K562 (cell line): Measurements from ENCODE around the gene MUSK. TPM values are rescaled to one million over a fixed set of nuclear protein-coding genes. Genes with fewer than 3 reads are reported as not detected.

Source experiments
- ATAC-seq: fragments of 200-7000 bp; cut with Tn5 transposase; 3 replicates; pipeline ENCODE4 v1.9.1; 2020; ENCODE audit warnings: moderate library complexity
- BruUV-seq: library from RNA; stranded (reverse); fragments of 400-500 nt; replicated peaks from 2 replicates; lab custom pipeline; 2021; lab: Mats Ljungman, UMichigan
- CTCF ChIA-PET: fragments of 300-600 bp; formaldehyde crosslinking; extraction: SDS; loops from one replicate; lab custom pipeline; 2021; ENCODE audit warnings: low intra/inter-chr PET ratio; lab: Yijun Ruan, JAX
- POLR2A ChIA-PET: fragments of 300-600, 350-650 bp; sonication (Branson Sonifier 250); formaldehyde crosslinking; extraction: SDS; loops from one replicate; lab custom pipeline; 2021; ENCODE audit warnings: antibody characterized with exemption, inconsistent platforms; lab: Yijun Ruan, JAX
- DNase-seq, 4 experiments: peaks; one replicate each; pipeline versions ENCODE4 v3.0.0 to v3.0.0-alpha.2; 2011 to 2018; ENCODE audit warnings: low spot score in 3 of 4, mixed read lengths in 3 of 4; ENCODE audit errors: extremely low read depth in 1 of 4
- FAIRE-seq: peaks from 2 replicates; lab custom pipeline; 2011; peaks lifted over from hg19 to GRCh38; lab: Jason Lieb, UNC
- H2AFZ ChIP-seq: 2 replicates; pipeline ENCODE4 v1.6.0; 2011; ENCODE audit warnings: low read depth, low read length, control low read depth, inconsistent platforms
- H3K27ac ChIP-seq: fragments of 200-600 bp; 3 replicates; pipeline ENCODE4 v1.8.0; 2011; ENCODE audit warnings: low read depth, mild to moderate bottlenecking, control low read depth, inconsistent platforms, low read length, moderate library complexity, mixed read lengths; ENCODE audit errors: extremely low read depth
- H3K27me3 ChIP-seq, 2 experiments: fragments of 300-600 bp in 1 of 2; 2 replicates in 1 of 2; 3 replicates in 1 of 2; pipeline versions ENCODE4 v1.6.0 to v1.8.0; 2011; ENCODE audit warnings: inconsistent platforms in 2 of 2, low read length in 2 of 2, mild to moderate bottlenecking in 1 of 2, mixed read lengths in 1 of 2, moderate library complexity in 1 of 2; ENCODE audit not compliant: control insufficient read depth in 2 of 2, insufficient read depth in 2 of 2
- H3K36me3 ChIP-seq: fragments of 300-600 bp; 3 replicates; pipeline ENCODE4 v1.8.0; 2011; ENCODE audit warnings: mild to moderate bottlenecking, low read length, inconsistent platforms; ENCODE audit not compliant: control insufficient read depth, insufficient read depth
- H3K4me1 ChIP-seq, 2 experiments: fragments of 200-600 bp in 1 of 2; replicated peaks in 1 of 2; 2 replicates in 1 of 2; 3 replicates in 1 of 2; pipeline versions ENCODE4 v1.5.1 to v1.8.0; 2011; ENCODE audit warnings: inconsistent platforms in 2 of 2, low read length in 2 of 2, mild to moderate bottlenecking in 1 of 2, mixed read lengths in 1 of 2, moderate library complexity in 1 of 2; ENCODE audit not compliant: control insufficient read depth in 2 of 2, insufficient read depth in 2 of 2
- H3K4me2 ChIP-seq: 2 replicates; pipeline ENCODE4 v1.6.1; 2011; ENCODE audit warnings: low read length, control low read depth, inconsistent platforms, mixed read lengths; ENCODE audit not compliant: insufficient read depth
- H3K4me3 ChIP-seq: fragments of 200-600 bp; sonication (generic), shearing (Covaris generic); 2 replicates; pipeline ENCODE4 v1.5.1; 2016; ENCODE audit warnings: control low read depth, inconsistent platforms
- H3K79me2 ChIP-seq: fragments of 200-600 bp; 3 replicates; pipeline ENCODE4 v1.8.0; 2011; ENCODE audit warnings: low read length, inconsistent platforms; ENCODE audit not compliant: control insufficient read depth, insufficient read depth
- H3K9ac ChIP-seq, 2 experiments: 2 replicates each; pipeline versions ENCODE4 v1.6.0 to v1.6.1; 2011; ENCODE audit warnings: low read depth in 2 of 2, low read length in 2 of 2, control low read depth in 1 of 2, inconsistent platforms in 1 of 2, mild to moderate bottlenecking in 1 of 2, mixed read lengths in 1 of 2; ENCODE audit not compliant: insufficient read depth in 1 of 2
- H3K9me1 ChIP-seq: one replicate; pipeline ENCODE4 v1.6.0; 2011; ENCODE audit warnings: inconsistent platforms, mild to moderate bottlenecking, low read length, moderate library complexity; ENCODE audit not compliant: control insufficient read depth, insufficient read depth
- H3K9me3 ChIP-seq: replicated peaks from 2 replicates; pipeline ENCODE4 v1.5.1; 2011; ENCODE audit warnings: low read depth, low read length, inconsistent platforms; ENCODE audit not compliant: control insufficient read depth, insufficient read depth
- H4K20me1 ChIP-seq: replicated peaks from 2 replicates; pipeline ENCODE4 v1.6.1; 2011; ENCODE audit warnings: low read length, inconsistent platforms, mixed read lengths; ENCODE audit not compliant: control insufficient read depth, insufficient read depth
- BCLAF1 ChIP-seq, 2 experiments: fragments of 450-650 bp in 1 of 2; IDR thresholded peaks; 2 replicates each; pipeline ENCODE4 v1.6.1; 2011 to 2017; ENCODE audit warnings: low read depth in 2 of 2, antibody characterized with exemption in 1 of 2, borderline replicate concordance in 1 of 2, low read length in 1 of 2, mild to moderate bottlenecking in 1 of 2, mixed read lengths in 1 of 2; ENCODE audit not compliant: control insufficient read depth in 1 of 2
- E2F1 ChIP-seq: sonication (generic); formaldehyde crosslinking; IDR thresholded peaks from 2 replicates; pipeline ENCODE4 v1.8.1; 2023; ENCODE audit warnings: mild to moderate bottlenecking, missing genetic modification reagents, moderate library complexity
- GATAD2A ChIP-seq: fragments of 450-650 bp; IDR thresholded peaks from 2 replicates; pipeline ENCODE4 v1.6.1; 2017
- NFXL1 ChIP-seq: fragments of 450-650 bp; formaldehyde crosslinking; IDR thresholded peaks from 2 replicates; pipeline ENCODE4 v1.4.0; 2021; ENCODE audit warnings: mild to moderate bottlenecking
- NR2C1 ChIP-seq, 2 experiments: fragments of 450-650 bp; IDR thresholded peaks; 2 replicates each; pipeline ENCODE4 v1.6.1; 2017; ENCODE audit warnings: mild to moderate bottlenecking in 2 of 2, antibody characterized with exemption in 1 of 2, inconsistent platforms in 1 of 2, missing compliant biosample characterization in 1 of 2, missing genetic modification characterization in 1 of 2
- TBP ChIP-seq: optimal IDR thresholded peaks from 2 replicates; pipeline ENCODE3; 2011; ENCODE audit warnings: low read depth, low read length, improper control_type of control experiment
- TEAD1 ChIP-seq, 2 experiments: fragments of 450-650 bp in 1 of 2; sonication (generic) in 1 of 2; formaldehyde crosslinking; IDR thresholded peaks; 2 replicates each; pipeline versions ENCODE4 v1.4.0 to v1.8.0; 2020 to 2022; ENCODE audit warnings: mild to moderate bottlenecking in 2 of 2, missing genetic modification reagents in 1 of 2
- ZHX1 ChIP-seq: fragments of 150-350 bp; conservative IDR thresholded peaks from 2 replicates; pipeline ENCODE4 v1.6.1; 2014; ENCODE audit warnings: low read length
- WGBS: fragments of 100-300 bp; shearing (Covaris generic); methylation state at CpG from one replicate; pipeline ENCODE4 v1.1.6; 2016; ENCODE audit warnings: low coverage, mixed read lengths; ENCODE audit not compliant: insufficient coverage; ENCODE audit errors: missing lambda C conversion rate; 5-methylcytosine and 5-hydroxymethylcytosine counted together
- in situ Hi-C: fragments of 300-500 bp; cut with MboI; formaldehyde crosslinking; loops from 4 replicates; pipeline ENCODE4 v1.15.0; 2018; ENCODE audit warnings: inconsistent platforms, mixed read lengths
- intact Hi-C: fragments of 100-400 bp; cut with micrococcal nuclease; formaldehyde crosslinking; loops from 2 replicates; pipeline ENCODE4 v1.14.2; 2022
- polyA plus RNA-seq, 8 experiments: library from polyadenylated mRNA; depleted of rRNA in 4 of 8; stranded (reverse) in 5 of 8; unstranded in 3 of 8; fragments of >200 nt; fragmentation: Nextera tagmentation in 2 of 8; fragmentation: Illumina TruSeq in 1 of 8; extraction: Ambion mirVana in 2 of 8; extraction: Trizol in 1 of 8; gene quantifications; 2 replicates each; pipeline versions ENCODE4 v1.2.1 to v1.2.3, GENCODE V29; 2011 to 2014; ENCODE audit warnings: inconsistent platforms in 1 of 8, missing spikeins in 1 of 8
- total RNA-seq, 7 experiments: library from RNA; depleted of rRNA in 6 of 7; stranded (reverse); fragments of >200 nt in 6 of 7; fragmentation: Illumina TruSeq in 2 of 7; extraction: Trizol in 2 of 7; gene quantifications; 2 replicates each; pipeline versions ENCODE4 v1.2.1 to v1.2.3, GENCODE V29; 2011 to 2021; ENCODE audit warnings: low replicate concordance in 1 of 7

Gene MUSK
- total and polyA plus RNA-seq, 9 of the 15 experiments (the other 6 are each of a cell fraction or from before 2014, with no cell fraction given) = not detected

GRCh38 chr9:110762783-110763182, 94.2 kb downstream of the MUSK start:
- Histone ChIP-seq H2AFZ (no peak overlapping the region), H3K36me3 (no peaks in the 10 kb centered on the region), H3K9me1 (no peaks in the 10 kb centered on the region), H3K79me2 (no peaks in the 10 kb centered on the region), H3K27me3 (no peaks in the 10 kb centered on the region), H3K9ac (no peak overlapping the region), H3K9me3 (no peaks in the 10 kb centered on the region; the same call in 1 of the 2 replicates), H3K4me2 (no peak overlapping the region), H3K4me3 (no peak overlapping the region), H3K4me1 (no peaks in the 10 kb centered on the region)
- no peak for ATAC-seq
- in situ Hi-C loops (no loop called here), intact Hi-C loops (no loop called here)
- FAIRE-seq = no peak
- TF ChIP-seq E2F1 = no peak
- TF ChIP-seq, all 486 proteins: peak for 0
- 5% methylated on average over 2 of the region's 2 CpGs for WGBS
- no TSS peak for BruUV-seq
- no peak overlapping the region for H3K27ac ChIP-seq
- no peaks in the 10 kb centered on the region for H4K20me1 ChIP-seq
- ChIA-PET CTCF (no interaction called here), POLR2A (no interaction called here)
- no peak for DNase-seq

- H3K9me3 ChIP-seq = no peaks in the 10 kb centered on the region; the same call in 1 of the 2 replicates
- no TSS peak for BruUV-seq
- no peak overlapping the region for H3K4me3 ChIP-seq
- no peak overlapping the region for H2AFZ ChIP-seq
- DNase-seq (no peak), FAIRE-seq (no peak), ATAC-seq (no peak)
- intact Hi-C loops (no loop called here), in situ Hi-C loops (no loop called here)
- no peaks in the 10 kb centered on the region for H3K36me3 ChIP-seq
- H3K27ac ChIP-seq = no peak overlapping the region
- H3K79me2 ChIP-seq = no peaks in the 10 kb centered on the region
- ChIA-PET CTCF (no interaction called here), POLR2A (no interaction called here)
- H3K4me2 ChIP-seq = no peak overlapping the region
- no peaks in the 10 kb centered on the region for H3K4me1 ChIP-seq
- H3K9ac ChIP-seq = no peak overlapping the region
- 5% methylated on average over 1 of the region's 1 CpG for WGBS
- no peaks in the 10 kb centered on the region for H3K27me3 ChIP-seq
- no peaks in the 10 kb centered on the region for H3K9me1 ChIP-seq
- H4K20me1 ChIP-seq = no peaks in the 10 kb centered on the region
- TF ChIP-seq ZHX1 (no peak), BCLAF1 (IDR thresholded peaks at IDR 0.05; ENCODE audit: borderline replicate concordance in 1 of 2, control insufficient read depth in 1 of 2, low read depth in 2 of 2, low read length in 1 of 2) (no peak), GATAD2A (no peak), TBP (no peak), TEAD1 (CRISPR knock-in tag; IDR thresholded peaks at IDR 0.05) (no peak), NR2C1 (IDR thresholded peaks at IDR 0.05) (no peak), NR2C1 (tag; IDR thresholded peaks at IDR 0.05) (no peak), NFXL1 (CRISPR knock-in tag) (no peak)
Observed at GRCh38 chr9:110763568-110763967, 95.0 kb downstream of the MUSK start.
